ENCODE measurements around the gene DNAJB6.

DNAJB6 gene

DNA sequence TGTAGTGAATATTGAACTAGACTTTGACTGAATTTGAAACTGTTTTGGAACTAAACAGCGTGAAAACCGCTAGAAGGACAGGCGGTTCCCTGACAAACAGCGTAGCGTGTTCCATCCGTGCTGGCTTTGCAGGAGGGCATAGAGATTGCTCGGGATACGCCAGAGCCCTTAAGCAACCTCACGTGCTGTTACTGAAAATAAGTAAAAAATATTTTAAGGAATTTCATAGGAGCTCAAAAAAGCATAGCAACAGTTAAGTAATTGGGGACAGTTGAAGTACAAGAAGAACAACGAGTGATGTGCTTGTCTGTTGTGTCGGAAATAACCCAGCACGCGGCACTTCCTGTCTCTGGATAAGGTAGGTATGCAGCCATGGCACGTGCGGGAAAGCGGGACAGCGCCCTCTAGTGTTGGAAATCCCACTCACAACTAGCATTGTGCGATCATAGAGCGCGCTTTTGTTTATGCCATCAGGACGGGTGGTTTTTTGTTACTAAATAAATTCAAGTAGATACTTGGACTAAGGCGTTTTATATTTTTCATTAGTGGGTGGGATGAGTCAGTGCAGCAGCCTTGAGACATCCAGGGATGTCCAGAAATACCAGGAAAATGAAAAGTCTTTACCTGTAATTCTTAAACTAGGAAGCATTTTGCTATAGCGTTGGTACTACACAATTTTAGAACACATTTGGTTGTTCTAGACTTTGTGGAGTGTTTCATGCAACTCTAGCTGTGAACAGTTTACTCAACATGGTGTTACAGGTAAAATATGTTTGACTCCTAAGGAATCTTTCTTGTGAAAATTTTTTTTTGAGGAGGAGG lies 50.4 kb downstream of the DNAJB6 start:
- Histone ChIP-seq H3K9me3 (ENCODE audit: insufficient read depth, low read length, severe bottlenecking) (no peaks in the 10 kb centered on the region), H3K27me3 (ENCODE audit: insufficient read depth, low read length, poor library complexity) (no peaks in the 10 kb centered on the region), H3K4me1 (ENCODE audit: insufficient read depth, low read length) (peaks cover 9% of the 10 kb centered on the region), H3K4me2 (ENCODE audit: insufficient read depth, low read length) (peak overlapping the region; percentile 14; the same call in 1 of the 2 replicates), H3K27ac (ENCODE audit: low read length) (peak overlapping the region; percentile 63), H4K20me1 (ENCODE audit: insufficient read depth, low read length) (peaks cover 52% of the 10 kb centered on the region), H3K36me3 (ENCODE audit: insufficient read depth, low read length) (peaks cover 94% of the 10 kb centered on the region), H3K79me2 (ENCODE audit: insufficient read depth, low read length) (peaks cover 85% of the 10 kb centered on the region), H2AFZ (ENCODE audit: low read depth, low read length) (no peak overlapping the region), H3K9ac (ENCODE audit: low read depth, low read length) (no peak overlapping the region), H3K4me3 (ENCODE audit: low read depth in 1 of 2, low read length in 2 of 2) (no peak overlapping the region)
- DNase-seq: peak; percentile 86
- TF ChIP-seq, protein P1, sequence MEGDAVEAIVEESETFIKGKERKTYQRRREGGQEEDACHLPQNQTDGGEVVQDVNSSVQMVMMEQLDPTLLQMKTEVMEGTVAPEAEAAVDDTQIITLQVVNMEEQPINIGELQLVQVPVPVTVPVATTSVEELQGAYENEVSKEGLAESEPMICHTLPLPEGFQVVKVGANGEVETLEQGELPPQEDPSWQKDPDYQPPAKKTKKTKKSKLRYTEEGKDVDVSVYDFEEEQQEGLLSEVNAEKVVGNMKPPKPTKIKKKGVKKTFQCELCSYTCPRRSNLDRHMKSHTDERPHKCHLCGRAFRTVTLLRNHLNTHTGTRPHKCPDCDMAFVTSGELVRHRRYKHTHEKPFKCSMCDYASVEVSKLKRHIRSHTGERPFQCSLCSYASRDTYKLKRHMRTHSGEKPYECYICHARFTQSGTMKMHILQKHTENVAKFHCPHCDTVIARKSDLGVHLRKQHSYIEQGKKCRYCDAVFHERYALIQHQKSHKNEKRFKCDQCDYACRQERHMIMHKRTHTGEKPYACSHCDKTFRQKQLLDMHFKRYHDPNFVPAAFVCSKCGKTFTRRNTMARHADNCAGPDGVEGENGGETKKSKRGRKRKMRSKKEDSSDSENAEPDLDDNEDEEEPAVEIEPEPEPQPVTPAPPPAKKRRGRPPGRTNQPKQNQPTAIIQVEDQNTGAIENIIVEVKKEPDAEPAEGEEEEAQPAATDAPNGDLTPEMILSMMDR (IDR thresholded peaks at IDR 0.05; ENCODE audit: borderline replicate concordance, extremely low read depth, low read length, poor library complexity, severe bottlenecking): peak; percentile 98
- TF ChIP-seq EZH2 (IDR thresholded peaks at IDR 0.05; ENCODE audit: borderline replicate concordance, low read depth, low read length, severe bottlenecking): no peak
- ATAC-seq (ENCODE audit: insufficient read depth, low read depth): peak; percentile 98

DNA sequence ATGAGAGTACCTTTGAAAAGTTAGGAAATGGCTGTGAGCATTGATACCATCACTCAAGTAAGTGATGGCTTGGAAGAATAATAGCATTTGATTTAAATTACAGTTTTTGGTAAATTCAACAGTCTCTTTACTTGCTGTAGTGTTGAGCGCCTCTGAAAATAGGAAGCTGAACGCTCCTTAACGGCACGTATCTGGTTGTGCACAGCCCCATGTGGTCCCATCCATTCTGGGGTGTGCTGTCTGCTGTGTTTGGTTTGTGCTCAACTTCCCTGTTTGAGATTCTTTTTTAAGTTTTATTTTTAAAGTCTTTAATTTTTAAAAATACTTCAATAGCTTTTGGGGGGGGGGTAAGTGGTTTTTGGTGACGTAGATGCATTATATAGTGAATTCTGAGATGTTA lies 51.5 kb downstream of the DNAJB6 start:
- Histone ChIP-seq H3K4me3 (ENCODE audit: low read depth in 1 of 2, low read length in 2 of 2) (no peak overlapping the region), H3K36me3 (ENCODE audit: insufficient read depth, low read length) (peaks cover 91% of the 10 kb centered on the region), H3K79me2 (ENCODE audit: insufficient read depth, low read length) (peaks cover 80% of the 10 kb centered on the region), H3K27ac (ENCODE audit: low read length) (no peak overlapping the region), H3K27me3 (ENCODE audit: insufficient read depth, low read length, poor library complexity) (no peaks in the 10 kb centered on the region), H4K20me1 (ENCODE audit: insufficient read depth, low read length) (peaks cover 49% of the 10 kb centered on the region), H3K4me2 (ENCODE audit: insufficient read depth, low read length) (no peak overlapping the region), H3K9ac (ENCODE audit: low read depth, low read length) (no peak overlapping the region), H2AFZ (ENCODE audit: low read depth, low read length) (no peak overlapping the region), H3K4me1 (ENCODE audit: insufficient read depth, low read length) (peaks cover 9% of the 10 kb centered on the region), H3K9me3 (ENCODE audit: insufficient read depth, low read length, severe bottlenecking) (no peaks in the 10 kb centered on the region)
- TF ChIP-seq EZH2 (IDR thresholded peaks at IDR 0.05; ENCODE audit: borderline replicate concordance, low read depth, low read length, severe bottlenecking): no peak
- TF ChIP-seq, protein P1 (IDR thresholded peaks at IDR 0.05; ENCODE audit: borderline replicate concordance, extremely low read depth, low read length, poor library complexity, severe bottlenecking): no peak
- no peak for DNase-seq
- no peak for ATAC-seq (ENCODE audit: insufficient read depth, low read depth)

DNA sequence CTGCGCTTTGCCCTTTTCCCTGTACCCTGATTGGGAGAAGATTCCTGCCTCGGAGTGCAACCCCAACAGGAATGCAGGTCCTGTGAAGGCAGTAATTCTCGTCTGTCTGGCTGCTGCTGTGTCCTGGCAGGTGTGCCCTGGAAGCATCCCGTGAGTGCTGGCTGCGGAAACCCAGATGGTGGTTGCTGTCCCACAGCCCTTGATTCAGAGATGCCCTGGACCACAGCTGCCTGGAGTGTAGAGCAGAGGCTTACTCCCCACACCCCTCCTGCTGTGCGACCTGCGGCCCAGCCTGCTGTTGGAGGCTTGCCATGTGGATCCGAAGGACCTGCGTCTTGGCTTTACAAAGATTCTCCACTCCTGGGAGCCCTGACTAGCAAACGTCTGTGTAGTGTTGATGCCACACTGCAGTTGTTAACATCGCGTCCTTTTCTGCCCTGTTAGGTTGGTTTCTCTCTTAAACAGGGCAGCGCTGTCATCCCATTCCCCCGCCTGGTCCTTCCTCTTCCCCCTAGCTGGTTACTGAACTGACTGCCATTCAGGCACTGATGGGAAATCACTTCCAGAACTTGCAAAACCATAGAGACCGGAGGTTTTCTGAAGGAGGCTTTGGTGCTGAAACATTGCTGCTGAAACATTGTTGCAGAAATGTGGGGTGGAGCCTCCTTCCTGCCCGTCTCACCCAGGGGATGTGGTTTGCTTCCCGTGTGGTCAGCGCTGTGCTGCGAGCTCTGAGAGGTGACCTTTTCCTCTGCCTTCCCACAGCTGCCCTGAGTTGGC lies 53.3 kb downstream of the DNAJB6 start:
- Histone ChIP-seq H3K27me3 (ENCODE audit: insufficient read depth, low read length, poor library complexity) (no peaks in the 10 kb centered on the region), H3K4me3 (ENCODE audit: low read depth in 1 of 2, low read length in 2 of 2) (no peak overlapping the region), H3K79me2 (ENCODE audit: insufficient read depth, low read length) (peaks cover 82% of the 10 kb centered on the region), H3K9ac (ENCODE audit: low read depth, low read length) (no peak overlapping the region), H3K4me1 (ENCODE audit: insufficient read depth, low read length) (peaks cover 9% of the 10 kb centered on the region), H3K4me2 (ENCODE audit: insufficient read depth, low read length) (no peak overlapping the region), H3K9me3 (ENCODE audit: insufficient read depth, low read length, severe bottlenecking) (no peaks in the 10 kb centered on the region), H2AFZ (ENCODE audit: low read depth, low read length) (no peak overlapping the region), H4K20me1 (ENCODE audit: insufficient read depth, low read length) (peaks cover 49% of the 10 kb centered on the region), H3K36me3 (ENCODE audit: insufficient read depth, low read length) (peaks cover 89% of the 10 kb centered on the region), H3K27ac (ENCODE audit: low read length) (no peak overlapping the region)
- DNase-seq: no peak
- TF ChIP-seq, protein P1 (IDR thresholded peaks at IDR 0.05; ENCODE audit: borderline replicate concordance, extremely low read depth, low read length, poor library complexity, severe bottlenecking): no peak
- TF ChIP-seq EZH2 (IDR thresholded peaks at IDR 0.05; ENCODE audit: borderline replicate concordance, low read depth, low read length, severe bottlenecking): no peak
- no peak for ATAC-seq (ENCODE audit: insufficient read depth, low read depth)
